Measurements from ENCODE around the gene BCL2.

Gene BCL2

DNA sequence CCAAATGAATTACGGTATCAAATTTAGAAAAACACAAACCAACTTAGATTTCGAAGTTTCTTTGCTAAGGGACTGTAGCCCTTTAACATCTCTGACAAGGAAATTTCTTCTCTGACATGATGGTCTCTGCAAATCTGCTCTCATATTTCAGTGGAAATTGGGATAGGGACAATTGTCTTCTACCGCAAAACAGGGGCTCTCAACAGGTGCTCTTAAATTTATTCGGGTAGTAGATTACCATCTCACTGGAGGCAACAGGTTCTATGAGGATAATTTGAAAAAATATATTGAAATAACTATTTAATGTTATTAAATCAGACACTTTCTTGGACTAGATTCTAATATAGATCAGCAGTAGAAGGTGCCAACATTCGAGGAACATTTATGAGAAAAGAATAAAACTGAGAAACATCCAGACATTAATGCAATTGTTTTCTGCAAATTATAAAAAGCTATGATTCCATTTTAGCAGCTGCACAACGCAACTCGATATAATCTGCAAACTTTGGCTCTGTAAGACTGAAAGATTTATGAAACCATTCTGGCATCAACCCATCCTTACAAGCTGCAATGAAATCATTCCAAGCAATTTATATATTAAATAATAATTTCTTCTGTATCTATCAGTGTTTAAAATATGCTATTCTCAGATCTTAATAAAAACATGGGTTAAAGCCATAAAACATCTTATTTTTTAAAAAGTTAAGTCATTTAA is 10.0 kb upstream of the BCL2 start:
- CTCF ChIA-PET = no interaction called here
- no peak overlapping the region for H3K27ac ChIP-seq
- no peak for TF ChIP-seq CTCF (conservative IDR thresholded peaks at IDR 0.05; ENCODE audit: low read depth)
- DNase-seq (ENCODE audit: low spot score) = no peak
- POLR2A ChIA-PET (ENCODE audit: low non-redundant PET) = no interaction called here

DNA sequence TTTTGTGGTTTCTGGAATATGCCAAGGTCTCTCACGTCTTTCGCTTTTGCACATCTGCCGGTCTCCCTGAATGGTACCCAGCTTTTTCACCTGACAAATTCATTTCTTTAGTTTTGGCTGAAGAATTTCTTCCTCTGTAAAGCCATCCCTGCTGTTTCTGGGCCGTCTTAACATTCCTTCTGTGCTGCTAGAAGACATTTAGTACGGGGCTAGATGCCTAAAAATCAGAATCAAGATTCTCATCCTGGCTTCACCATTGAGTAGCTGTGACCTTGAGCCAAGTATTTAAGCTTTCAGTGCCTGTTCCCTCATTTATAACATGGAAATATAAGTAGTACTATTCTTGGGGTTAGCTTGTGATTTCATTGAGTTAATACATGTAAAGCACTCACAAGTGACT is 6.4 kb upstream of the BCL2 start:
- ChIA-PET CTCF (interaction anchor here (0.5 to 0.6 kb wide), 2 partner anchors 8 to 189 kb away, joined by 3 read pairs; no protein-coding TSS in a partner anchor), POLR2A (ENCODE audit: low non-redundant PET) (no interaction called here)
- no peak for DNase-seq (ENCODE audit: low spot score)
- TF ChIP-seq CTCF (conservative IDR thresholded peaks at IDR 0.05; ENCODE audit: low read depth) = no peak
- no peak overlapping the region for H3K27ac ChIP-seq

DNA sequence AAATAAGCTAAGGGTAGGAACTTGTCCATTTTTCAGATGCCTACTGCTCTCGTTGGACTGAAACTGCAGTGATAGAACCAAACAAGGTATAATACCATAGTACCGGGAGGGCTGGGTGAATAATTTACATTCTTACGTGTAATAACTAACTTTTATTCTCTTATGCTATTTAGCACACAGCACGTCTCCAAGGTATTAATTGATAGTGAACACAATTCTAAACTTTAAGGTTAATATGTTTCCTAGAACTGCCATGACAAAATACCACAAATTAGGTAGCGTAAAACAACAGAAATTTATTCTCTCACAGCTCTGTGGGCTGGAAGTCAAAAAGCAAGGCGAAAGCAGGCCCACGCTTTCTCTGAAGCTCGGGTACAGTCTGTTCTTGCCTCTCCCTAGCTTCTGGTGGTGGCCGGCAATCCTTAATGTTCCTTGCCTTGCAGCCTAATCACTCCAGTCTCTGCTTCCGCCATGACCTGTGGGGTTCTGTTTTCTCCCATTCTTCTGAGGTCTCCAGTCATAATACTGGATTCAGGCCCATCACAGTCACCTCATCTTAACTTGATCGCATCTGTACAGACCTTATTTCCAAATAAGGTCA is 5.6 kb upstream of the BCL2 start:
- TF ChIP-seq CTCF (conservative IDR thresholded peaks at IDR 0.05; ENCODE audit: low read depth) = no peak
- H3K27ac ChIP-seq = no peak overlapping the region
- ChIA-PET POLR2A (ENCODE audit: low non-redundant PET) (no interaction called here), CTCF (interaction anchor here (0.6 to 0.7 kb wide), 2 partner anchors 71 to 303 kb away, joined by 4 read pairs; no protein-coding TSS in a partner anchor)
- DNase-seq (ENCODE audit: low spot score) = no peak

DNA sequence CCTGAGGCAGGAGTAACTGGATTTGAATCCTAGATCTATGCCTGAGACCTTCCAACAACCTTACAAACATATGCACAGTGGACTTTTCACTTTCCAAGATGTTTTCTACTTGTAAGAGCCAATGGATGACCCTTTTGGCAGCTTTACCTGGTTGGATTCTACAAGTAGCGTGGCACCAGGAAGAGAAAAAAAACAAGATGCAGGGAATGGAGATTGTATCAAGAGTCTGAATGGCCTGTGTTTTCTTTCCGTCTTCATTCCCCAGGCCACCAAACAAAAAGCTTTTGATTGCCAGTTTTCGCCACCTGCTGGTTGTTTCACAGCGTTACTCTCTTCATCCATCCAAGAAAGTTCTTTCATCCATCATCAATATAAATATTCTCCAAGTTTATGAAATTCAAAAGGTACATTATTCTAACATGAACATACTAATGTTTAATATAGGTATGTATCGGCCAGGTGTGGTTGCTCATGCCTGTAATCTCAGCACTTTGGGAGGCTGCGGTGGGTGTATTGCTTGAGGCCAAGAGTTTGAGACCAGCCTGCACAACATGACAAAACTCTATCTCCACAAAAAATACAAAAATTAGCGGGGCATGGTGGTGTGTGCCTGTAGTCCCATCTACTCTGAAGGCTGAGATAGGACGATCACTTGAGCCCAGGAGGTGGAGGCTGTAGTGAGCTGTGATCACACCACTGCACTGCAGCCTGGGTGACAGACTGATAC is 3.5 kb upstream of the BCL2 start:
- POLR2A ChIA-PET (ENCODE audit: low non-redundant PET) = no interaction called here
- TF ChIP-seq CTCF (conservative IDR thresholded peaks at IDR 0.05; ENCODE audit: low read depth) = peak; percentile 78
- no peak overlapping the region for H3K27ac ChIP-seq
- CTCF ChIA-PET = interaction anchor here (0.6 to 1.9 kb wide), 14 partner anchors 23 to 702 kb away, joined by 3 to 8 read pairs (median 4); no protein-coding TSS in a partner anchor
- DNase-seq (ENCODE audit: low spot score) = peak; percentile 45

- H3K27ac ChIP-seq = no peak overlapping the region
- ChIA-PET CTCF (interaction anchor here (0.6 kb wide), 3 partner anchors 84 to 213 kb away, joined by 3 to 5 read pairs (median 3); no protein-coding TSS in a partner anchor), POLR2A (ENCODE audit: low non-redundant PET) (no interaction called here)
- no peak for DNase-seq (ENCODE audit: low spot score)
- TF ChIP-seq CTCF (conservative IDR thresholded peaks at IDR 0.05; ENCODE audit: low read depth) = no peak
Observed at GRCh38 chr18:63322206-63322605, 2.6 kb upstream of the BCL2 start.

DNA sequence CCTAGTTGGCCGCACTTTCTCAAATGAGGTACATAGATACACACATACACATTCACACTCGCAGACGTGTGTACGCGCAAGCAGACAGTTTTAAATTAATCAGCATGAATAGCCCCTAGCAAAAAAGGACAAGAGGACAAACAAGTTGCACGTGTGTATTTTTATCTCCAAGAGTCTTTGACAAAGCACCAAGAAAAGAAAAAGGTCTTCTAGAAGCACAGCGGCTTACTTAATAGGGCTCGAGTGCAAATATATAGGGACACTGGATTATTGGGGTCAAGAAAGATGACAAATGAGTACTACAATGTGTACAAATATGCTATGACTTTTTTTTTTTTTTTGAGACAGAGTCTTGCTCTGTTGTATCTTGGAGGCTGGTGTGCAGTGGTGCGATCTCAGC is 1.7 kb upstream of the BCL2 start:
- H3K27ac ChIP-seq = peak overlapping the region; percentile 80
- ChIA-PET POLR2A (ENCODE audit: low non-redundant PET) (no interaction called here), CTCF (no interaction called here)

More for the DNA sequence above, 1.7 kb upstream of the BCL2 start:
- DNase-seq (ENCODE audit: low spot score) = no peak
- no peak for TF ChIP-seq CTCF (conservative IDR thresholded peaks at IDR 0.05; ENCODE audit: low read depth)

Measured in RWPE1 (cell line).